ENCODE measurements around the gene GPATCH2. TPM values are rescaled to one million over a fixed set of nuclear protein-coding genes. Genes with fewer than 3 reads are reported as not detected.

GPATCH2 gene
- total RNA-seq, 1 donor = 20.6 TPM

DNA sequence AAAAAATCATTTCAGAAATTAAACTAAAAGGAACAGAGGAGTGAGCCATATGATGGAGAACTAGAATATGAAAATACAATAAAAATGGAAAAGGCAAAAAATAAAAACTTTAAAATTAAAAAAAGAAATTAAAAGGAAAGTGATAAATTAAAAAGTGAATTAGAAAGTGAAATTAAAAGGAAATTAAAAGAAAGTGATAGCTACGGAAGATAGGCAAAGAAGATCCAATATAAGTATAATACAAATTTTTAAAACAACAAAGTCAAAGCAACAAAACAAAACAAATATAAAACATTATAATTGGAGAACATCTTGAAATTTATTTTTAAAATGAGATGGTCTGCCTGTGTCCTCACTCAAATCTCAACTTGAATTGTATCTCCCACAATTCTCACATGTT, 165.8 kb downstream of the GPATCH2 start:
- TF ChIP-seq CTCF (IDR thresholded peaks at IDR 0.05; ENCODE audit: extremely low read depth, low read depth, low read length) = no peak
- H3K4me3 ChIP-seq (ENCODE audit: insufficient read depth, low read length) = no peak overlapping the region
- no peaks in the 10 kb centered on the region for H3K79me2 ChIP-seq (ENCODE audit: insufficient read depth, low read length)
- H3K4me2 ChIP-seq (ENCODE audit: insufficient read depth, low read length) = no peak overlapping the region
- no peaks in the 10 kb centered on the region for H3K4me1 ChIP-seq (ENCODE audit: insufficient read depth, low read length)
- DNase-seq (ENCODE audit: insufficient read length, low spot score, missing footprints) = no peak
- no peak overlapping the region for H2AFZ ChIP-seq (ENCODE audit: low read length)
- H3K27ac ChIP-seq (ENCODE audit: low read depth, low read length) = no peak overlapping the region
- no peaks in the 10 kb centered on the region for H3K9me3 ChIP-seq (ENCODE audit: low read depth, low read length)
- H4K20me1 ChIP-seq (ENCODE audit: insufficient read depth, low read length) = no peaks in the 10 kb centered on the region
- no peaks in the 10 kb centered on the region for H3K27me3 ChIP-seq (ENCODE audit: insufficient read depth, low read length)
- peaks cover 5% of the 10 kb centered on the region for H3K36me3 ChIP-seq (ENCODE audit: insufficient read depth, low read length)

- TF ChIP-seq CTCF (IDR thresholded peaks at IDR 0.05; ENCODE audit: extremely low read depth, low read depth, low read length) = no peak
- H3K4me3 ChIP-seq (ENCODE audit: insufficient read depth, low read length) = no peak overlapping the region
- H3K27me3 ChIP-seq (ENCODE audit: insufficient read depth, low read length) = no peaks in the 10 kb centered on the region
- no peak for DNase-seq (ENCODE audit: insufficient read length, low spot score, missing footprints)
- no peak overlapping the region for H3K4me2 ChIP-seq (ENCODE audit: insufficient read depth, low read length)
- H3K4me1 ChIP-seq (ENCODE audit: insufficient read depth, low read length) = no peaks in the 10 kb centered on the region
- H2AFZ ChIP-seq (ENCODE audit: low read length) = no peak overlapping the region
- H3K79me2 ChIP-seq (ENCODE audit: insufficient read depth, low read length) = no peaks in the 10 kb centered on the region
- H3K27ac ChIP-seq (ENCODE audit: low read depth, low read length) = no peak overlapping the region
- H4K20me1 ChIP-seq (ENCODE audit: insufficient read depth, low read length) = no peaks in the 10 kb centered on the region
- no peaks in the 10 kb centered on the region for H3K9me3 ChIP-seq (ENCODE audit: low read depth, low read length)
- H3K36me3 ChIP-seq (ENCODE audit: insufficient read depth, low read length) = peaks cover 5% of the 10 kb centered on the region
These were observed 168.2 kb downstream of the GPATCH2 start for GRCh38 chr1:217462666-217463065.

DNA sequence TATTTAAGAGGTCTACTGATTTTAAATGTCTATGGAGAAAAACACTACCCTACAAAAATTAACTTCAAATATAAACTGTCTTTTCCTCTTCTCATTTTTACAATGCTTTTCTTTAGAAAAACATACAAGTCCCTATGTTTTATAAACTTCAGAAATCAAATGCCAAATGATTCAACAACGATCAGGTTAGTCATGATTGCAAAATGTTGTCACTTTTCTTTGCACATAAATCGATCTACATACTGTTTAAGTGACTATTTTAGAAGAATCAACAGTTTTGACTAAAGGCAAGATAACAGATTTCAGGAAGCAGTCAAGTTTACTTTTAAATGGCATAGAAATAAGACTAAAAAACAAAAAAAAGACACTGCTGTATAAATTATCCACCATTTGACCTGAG, 168.7 kb downstream of the GPATCH2 start:
- no peak overlapping the region for H3K4me3 ChIP-seq (ENCODE audit: insufficient read depth, low read length)
- H3K79me2 ChIP-seq (ENCODE audit: insufficient read depth, low read length) = no peaks in the 10 kb centered on the region
- DNase-seq (ENCODE audit: insufficient read length, low spot score, missing footprints) = no peak
- H3K9me3 ChIP-seq (ENCODE audit: low read depth, low read length) = no peaks in the 10 kb centered on the region
- H4K20me1 ChIP-seq (ENCODE audit: insufficient read depth, low read length) = no peaks in the 10 kb centered on the region
- H3K4me1 ChIP-seq (ENCODE audit: insufficient read depth, low read length) = no peaks in the 10 kb centered on the region
- peaks cover 5% of the 10 kb centered on the region for H3K36me3 ChIP-seq (ENCODE audit: insufficient read depth, low read length)
- H3K4me2 ChIP-seq (ENCODE audit: insufficient read depth, low read length) = no peak overlapping the region
- no peak overlapping the region for H3K27ac ChIP-seq (ENCODE audit: low read depth, low read length)
- H2AFZ ChIP-seq (ENCODE audit: low read length) = no peak overlapping the region
- no peak for TF ChIP-seq CTCF (IDR thresholded peaks at IDR 0.05; ENCODE audit: extremely low read depth, low read depth, low read length)
- no peaks in the 10 kb centered on the region for H3K27me3 ChIP-seq (ENCODE audit: insufficient read depth, low read length)

GRCh38 chr1:217457016-217457415, 173.9 kb downstream of the GPATCH2 start:
- H3K36me3 ChIP-seq (ENCODE audit: insufficient read depth, low read length) = no peaks in the 10 kb centered on the region
- H3K4me3 ChIP-seq (ENCODE audit: insufficient read depth, low read length) = no peak overlapping the region
- no peaks in the 10 kb centered on the region for H4K20me1 ChIP-seq (ENCODE audit: insufficient read depth, low read length)
- no peak overlapping the region for H3K27ac ChIP-seq (ENCODE audit: low read depth, low read length)
- TF ChIP-seq CTCF (IDR thresholded peaks at IDR 0.05; ENCODE audit: extremely low read depth, low read depth, low read length) = no peak
- no peaks in the 10 kb centered on the region for H3K27me3 ChIP-seq (ENCODE audit: insufficient read depth, low read length)
- DNase-seq (ENCODE audit: insufficient read length, low spot score, missing footprints) = peak; percentile 57
- H3K4me2 ChIP-seq (ENCODE audit: insufficient read depth, low read length) = no peak overlapping the region
- H2AFZ ChIP-seq (ENCODE audit: low read length) = no peak overlapping the region
- H3K79me2 ChIP-seq (ENCODE audit: insufficient read depth, low read length) = no peaks in the 10 kb centered on the region
- no peaks in the 10 kb centered on the region for H3K4me1 ChIP-seq (ENCODE audit: insufficient read depth, low read length)
- H3K9me3 ChIP-seq (ENCODE audit: low read depth, low read length) = no peaks in the 10 kb centered on the region

Measured in osteoblast (primary cell).